HFFc6 (cell line): ENCODE data around the gene KRT27. TPM values are rescaled to one million over a fixed set of nuclear protein-coding genes. Genes with fewer than 3 reads are reported as not detected.

Source experiments
- DNase-seq: peaks from one replicate; pipeline ENCODE4 v3.0.0-alpha.2; 2018
- H3K27ac Mint-ChIP-seq: 2 replicates; pipeline ENCODE4 v1.8.0; 2020; ENCODE audit warnings: mild to moderate bottlenecking, mixed read lengths
- H3K27me3 Mint-ChIP-seq: 2 replicates; pipeline ENCODE4 v1.8.0; 2021; ENCODE audit warnings: mild to moderate bottlenecking, moderate library complexity, mixed read lengths; ENCODE audit not compliant: insufficient read depth
- H3K36me3 Mint-ChIP-seq: 2 replicates; pipeline ENCODE4 v1.8.0; 2021; ENCODE audit warnings: low read depth, mixed read lengths
- H3K4me1 Mint-ChIP-seq: 2 replicates; pipeline ENCODE4 v1.8.0; 2020; ENCODE audit warnings: low read depth, mixed read lengths
- H3K4me3 Mint-ChIP-seq: 2 replicates; pipeline ENCODE4 v1.8.0; 2020; ENCODE audit warnings: mild to moderate bottlenecking, moderate library complexity, mixed read lengths
- H3K9me3 Mint-ChIP-seq: 2 replicates; pipeline ENCODE4 v1.8.0; 2020; ENCODE audit warnings: mild to moderate bottlenecking, mixed read lengths
- total RNA-seq, 6 experiments: library from RNA; stranded (reverse); fragmentation: NEBNext Ultra II Directional; extraction: Animal tissue kit (Norgen Biotek cat#: 25700); gene quantifications; 2 replicates in 1 of 6; 3 replicates in 5 of 6; pipeline ENCODE4 v1.2.3, GENCODE V29; 2021
- TF ChIP-seq, protein P1 (sequence below): fragments of 200-600 bp; sonication (generic); IDR thresholded peaks from 2 replicates; pipeline ENCODE4 v1.5.0; 2021; ENCODE audit warnings: antibody characterized with exemption, mild to moderate bottlenecking

Gene KRT27
- total RNA-seq, 6 experiments from 2014 or later: not detected

DNA sequence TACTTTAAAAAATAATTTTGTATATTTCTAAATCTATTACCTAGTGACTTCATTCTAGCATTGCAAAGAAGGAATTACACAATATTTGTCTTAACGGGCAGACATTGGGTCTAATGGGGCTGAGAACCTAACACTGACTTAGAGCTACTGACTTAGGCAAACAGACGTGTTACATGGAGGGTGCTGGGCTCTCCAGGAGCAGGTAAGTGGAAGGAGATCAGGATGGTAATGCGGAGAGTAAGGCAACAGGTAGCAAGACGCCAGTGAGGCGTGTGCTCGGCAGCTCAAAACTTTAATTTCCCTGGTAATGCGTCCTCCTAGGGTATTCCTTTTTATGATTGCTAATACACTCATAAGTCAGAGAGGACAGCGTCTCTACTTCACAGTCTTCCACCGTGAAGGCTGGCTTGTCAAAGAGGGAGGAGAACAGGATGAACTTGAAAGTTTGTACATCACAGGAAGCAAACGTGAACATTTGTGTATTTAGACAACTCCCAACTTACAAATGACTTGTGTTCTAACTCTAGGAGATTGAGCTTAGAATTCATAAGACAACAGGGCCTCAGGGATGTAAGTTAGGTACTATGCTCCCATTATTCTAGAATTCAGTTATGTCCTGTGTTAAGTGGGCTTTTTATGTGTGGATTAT lies 12.8 kb upstream of the KRT27 start:
- no peaks in the 10 kb centered on the region for H3K4me1 Mint-ChIP-seq
- no peak overlapping the region for H3K27ac Mint-ChIP-seq
- peaks cover 26% of the 10 kb centered on the region for H3K27me3 Mint-ChIP-seq
- no peak overlapping the region for H3K4me3 Mint-ChIP-seq
- TF ChIP-seq, protein P1, sequence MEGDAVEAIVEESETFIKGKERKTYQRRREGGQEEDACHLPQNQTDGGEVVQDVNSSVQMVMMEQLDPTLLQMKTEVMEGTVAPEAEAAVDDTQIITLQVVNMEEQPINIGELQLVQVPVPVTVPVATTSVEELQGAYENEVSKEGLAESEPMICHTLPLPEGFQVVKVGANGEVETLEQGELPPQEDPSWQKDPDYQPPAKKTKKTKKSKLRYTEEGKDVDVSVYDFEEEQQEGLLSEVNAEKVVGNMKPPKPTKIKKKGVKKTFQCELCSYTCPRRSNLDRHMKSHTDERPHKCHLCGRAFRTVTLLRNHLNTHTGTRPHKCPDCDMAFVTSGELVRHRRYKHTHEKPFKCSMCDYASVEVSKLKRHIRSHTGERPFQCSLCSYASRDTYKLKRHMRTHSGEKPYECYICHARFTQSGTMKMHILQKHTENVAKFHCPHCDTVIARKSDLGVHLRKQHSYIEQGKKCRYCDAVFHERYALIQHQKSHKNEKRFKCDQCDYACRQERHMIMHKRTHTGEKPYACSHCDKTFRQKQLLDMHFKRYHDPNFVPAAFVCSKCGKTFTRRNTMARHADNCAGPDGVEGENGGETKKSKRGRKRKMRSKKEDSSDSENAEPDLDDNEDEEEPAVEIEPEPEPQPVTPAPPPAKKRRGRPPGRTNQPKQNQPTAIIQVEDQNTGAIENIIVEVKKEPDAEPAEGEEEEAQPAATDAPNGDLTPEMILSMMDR: no peak
- H3K36me3 Mint-ChIP-seq: no peaks in the 10 kb centered on the region
- DNase-seq: no peak
- H3K9me3 Mint-ChIP-seq: no peaks in the 10 kb centered on the region

DNA sequence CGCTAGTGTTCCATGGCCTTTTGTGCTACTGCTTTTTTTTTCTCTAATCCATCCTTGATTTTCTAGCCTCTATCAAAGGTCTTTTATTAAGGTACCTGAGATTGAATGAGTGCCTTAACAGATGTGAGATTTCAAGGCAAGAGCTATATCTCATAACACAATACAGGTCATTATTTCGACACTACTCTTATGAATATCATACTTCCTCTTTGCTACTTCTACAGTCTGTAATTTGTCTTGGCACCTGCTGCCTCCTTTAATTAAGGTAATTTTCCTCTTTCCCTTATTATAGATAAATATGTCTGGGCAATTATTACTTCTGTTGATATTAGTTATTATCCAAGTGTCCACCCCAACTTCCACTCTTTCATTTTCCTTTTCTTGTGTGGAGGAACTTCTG lies 12.1 kb upstream of the KRT27 start:
- H3K36me3 Mint-ChIP-seq: no peaks in the 10 kb centered on the region
- no peak for DNase-seq
- H3K27ac Mint-ChIP-seq: no peak overlapping the region
- TF ChIP-seq, protein P1: no peak
- no peaks in the 10 kb centered on the region for H3K9me3 Mint-ChIP-seq
- H3K4me1 Mint-ChIP-seq: no peaks in the 10 kb centered on the region
- H3K27me3 Mint-ChIP-seq: peaks cover 26% of the 10 kb centered on the region
- H3K4me3 Mint-ChIP-seq: no peak overlapping the region

DNA sequence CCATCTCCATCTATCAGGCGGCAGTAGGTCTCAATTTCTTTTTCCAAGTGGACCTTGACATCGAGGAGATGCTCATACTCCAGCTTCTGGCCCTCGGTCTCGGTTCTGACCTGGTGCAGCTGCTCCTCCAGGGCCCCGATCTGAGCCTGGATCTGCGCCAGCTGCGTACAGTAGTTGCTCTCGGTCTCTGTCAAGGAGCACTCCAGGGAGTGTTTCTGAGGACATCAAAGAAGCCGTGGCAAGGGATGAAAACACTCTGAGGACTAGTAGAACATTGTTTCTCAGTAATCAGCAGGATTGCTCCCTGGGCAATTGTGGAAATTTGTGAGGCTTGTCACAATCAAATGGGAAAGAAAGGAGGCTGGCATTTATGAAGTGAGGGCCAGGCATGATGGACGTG lies 11.5 kb upstream of the KRT27 start:
- TF ChIP-seq, protein P1: no peak
- no peaks in the 10 kb centered on the region for H3K9me3 Mint-ChIP-seq
- no peaks in the 10 kb centered on the region for H3K4me1 Mint-ChIP-seq
- peaks cover 26% of the 10 kb centered on the region for H3K27me3 Mint-ChIP-seq
- no peak overlapping the region for H3K4me3 Mint-ChIP-seq
- no peak for DNase-seq
- H3K27ac Mint-ChIP-seq: no peak overlapping the region
- H3K36me3 Mint-ChIP-seq: no peaks in the 10 kb centered on the region

DNA sequence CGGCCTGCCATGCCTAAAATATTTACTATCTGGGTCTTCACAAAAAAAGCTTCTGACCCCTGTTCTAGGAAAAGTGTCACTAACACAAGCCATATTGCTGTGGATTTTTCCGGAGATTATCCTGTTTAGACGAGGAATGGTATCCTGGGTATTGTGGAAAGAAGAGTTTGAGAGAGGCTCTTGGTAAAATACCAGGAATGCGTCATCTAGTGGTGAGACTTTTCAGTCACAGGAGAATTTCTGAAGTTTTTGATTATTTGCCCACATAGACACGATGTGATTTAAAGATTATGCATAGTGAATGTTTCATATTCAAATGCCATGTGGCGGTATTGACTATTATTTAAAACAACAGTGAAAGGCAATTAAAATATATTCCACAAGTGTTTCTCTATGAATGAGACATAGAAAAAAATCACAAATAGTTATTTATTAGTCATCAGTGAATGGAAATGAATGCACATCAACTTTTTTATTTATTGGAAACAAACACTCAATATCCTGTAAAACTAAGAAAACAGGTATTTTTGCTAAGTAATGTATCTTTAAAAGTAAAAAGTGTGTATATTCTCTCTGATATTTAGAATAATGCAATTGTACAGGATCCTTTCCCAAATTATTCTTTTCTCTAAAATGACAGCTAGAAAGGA lies 9.6 kb upstream of the KRT27 start:
- no peaks in the 10 kb centered on the region for H3K36me3 Mint-ChIP-seq
- TF ChIP-seq, protein P1: peak; percentile 83
- no peak overlapping the region for H3K4me3 Mint-ChIP-seq
- H3K9me3 Mint-ChIP-seq: no peaks in the 10 kb centered on the region
- peaks cover 36% of the 10 kb centered on the region for H3K27me3 Mint-ChIP-seq
- H3K4me1 Mint-ChIP-seq: no peaks in the 10 kb centered on the region
- H3K27ac Mint-ChIP-seq: no peak overlapping the region
- peak; percentile 19 for DNase-seq

DNA sequence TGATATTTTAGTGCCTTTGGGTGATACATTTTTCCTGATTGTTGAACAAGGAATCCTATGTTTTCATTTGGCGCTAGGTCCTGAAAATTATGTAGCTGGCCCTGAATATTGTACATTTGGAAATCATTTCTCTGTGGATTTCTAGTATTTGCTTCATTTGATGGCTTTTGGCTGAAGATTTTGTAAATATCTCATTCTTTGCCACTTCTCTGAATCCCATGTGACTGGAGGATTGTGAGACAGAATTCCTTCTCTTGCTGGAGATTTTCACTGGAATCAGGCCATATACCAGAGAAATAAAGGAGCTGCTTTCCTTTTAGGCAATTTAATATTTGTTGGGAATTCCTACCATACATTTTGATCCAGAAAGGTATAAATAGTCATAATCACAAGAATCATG lies 8.8 kb upstream of the KRT27 start:
- no peak overlapping the region for H3K4me3 Mint-ChIP-seq
- no peaks in the 10 kb centered on the region for H3K36me3 Mint-ChIP-seq
- no peak for DNase-seq
- H3K9me3 Mint-ChIP-seq: no peaks in the 10 kb centered on the region
- no peak overlapping the region for H3K27ac Mint-ChIP-seq
- TF ChIP-seq, protein P1: no peak
- H3K4me1 Mint-ChIP-seq: no peaks in the 10 kb centered on the region
- peaks cover 29% of the 10 kb centered on the region for H3K27me3 Mint-ChIP-seq
